ENCODE data around the gene TUSC1.
"Not testable (repeated sequence)": the region's sequence is repeated elsewhere in the genome, so short reads cannot be mapped to it uniquely, and the experiment has no call there.

Gene TUSC1

DNA sequence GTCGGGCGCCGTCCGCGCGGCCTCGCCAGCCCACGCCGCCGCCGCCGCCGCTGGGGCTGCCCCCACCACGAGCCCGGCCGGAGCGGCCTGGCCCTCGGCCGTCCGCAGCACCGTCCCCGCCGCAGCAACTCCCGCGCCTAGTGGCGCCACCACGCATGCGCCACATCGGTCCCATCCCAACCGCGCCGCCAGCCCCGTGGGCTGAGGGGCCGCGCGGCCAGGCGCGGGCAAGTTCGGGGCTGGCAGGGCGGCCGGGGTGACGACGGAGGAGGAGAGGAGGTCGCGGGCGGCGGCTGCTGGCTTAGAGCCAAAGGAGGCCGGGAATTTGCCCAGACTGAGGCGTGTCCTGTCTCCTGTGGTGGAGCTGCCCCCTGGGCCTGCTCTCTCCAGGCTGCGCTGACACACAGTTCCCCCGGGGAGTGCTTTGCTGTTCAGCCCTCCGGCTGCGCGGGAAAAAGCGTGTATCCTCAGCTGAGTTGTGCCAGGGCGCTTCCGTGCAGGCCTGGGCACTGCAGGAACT, at the start of gene TUSC1:
Gene TUSC1, minus strand, starts transcription at position 298 of the 520 bp plus-strand sequence. Its CDS starts 132 bp downstream, at position 166.
- DNase-seq, result no peak

DNA sequence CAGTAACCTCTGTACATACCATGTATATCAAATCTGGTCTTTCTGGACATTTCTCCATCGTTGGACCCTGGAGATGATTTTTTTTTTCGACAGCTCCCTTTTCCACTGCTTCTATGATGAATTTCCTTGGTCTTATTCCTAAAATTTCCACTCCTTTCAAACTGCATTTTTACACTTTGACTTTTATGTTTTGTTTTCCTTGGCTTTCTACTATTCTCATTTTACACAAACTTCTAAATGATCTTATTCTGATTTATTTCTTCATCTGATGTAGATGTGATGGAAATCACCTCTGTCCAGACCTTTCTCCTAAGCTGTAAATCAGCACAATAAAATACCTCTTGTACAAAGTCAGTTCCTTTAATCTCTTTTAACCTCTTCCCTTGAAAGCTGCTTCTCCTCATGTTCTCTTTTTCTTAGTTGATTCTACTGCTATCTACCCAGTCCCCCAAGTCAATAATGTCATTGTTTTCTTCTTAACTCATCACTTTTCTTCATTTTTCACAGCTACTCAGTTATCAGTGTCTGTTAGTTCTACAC, 48.7 kb upstream of the TUSC1 start:
- no peak for DNase-seq

DNA sequence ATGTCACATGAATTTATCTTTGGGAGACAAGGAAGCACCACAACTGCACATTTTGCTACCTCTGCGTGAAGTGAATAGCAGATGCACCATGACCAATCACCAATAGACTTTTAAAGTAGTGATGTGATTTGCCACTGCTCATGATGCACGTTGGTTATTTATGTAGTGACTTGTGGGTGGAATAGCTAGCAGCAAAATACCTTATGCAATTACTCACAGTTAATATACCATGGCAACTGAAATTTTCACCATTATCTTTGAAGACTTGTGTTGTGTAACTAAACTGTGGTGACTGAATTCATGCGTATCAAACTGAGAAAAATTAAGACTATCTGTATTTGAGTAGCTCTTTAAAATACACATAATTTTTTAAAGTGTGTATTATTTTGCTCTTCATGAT, 46.2 kb upstream of the TUSC1 start:
- DNase-seq, result no peak

DNA sequence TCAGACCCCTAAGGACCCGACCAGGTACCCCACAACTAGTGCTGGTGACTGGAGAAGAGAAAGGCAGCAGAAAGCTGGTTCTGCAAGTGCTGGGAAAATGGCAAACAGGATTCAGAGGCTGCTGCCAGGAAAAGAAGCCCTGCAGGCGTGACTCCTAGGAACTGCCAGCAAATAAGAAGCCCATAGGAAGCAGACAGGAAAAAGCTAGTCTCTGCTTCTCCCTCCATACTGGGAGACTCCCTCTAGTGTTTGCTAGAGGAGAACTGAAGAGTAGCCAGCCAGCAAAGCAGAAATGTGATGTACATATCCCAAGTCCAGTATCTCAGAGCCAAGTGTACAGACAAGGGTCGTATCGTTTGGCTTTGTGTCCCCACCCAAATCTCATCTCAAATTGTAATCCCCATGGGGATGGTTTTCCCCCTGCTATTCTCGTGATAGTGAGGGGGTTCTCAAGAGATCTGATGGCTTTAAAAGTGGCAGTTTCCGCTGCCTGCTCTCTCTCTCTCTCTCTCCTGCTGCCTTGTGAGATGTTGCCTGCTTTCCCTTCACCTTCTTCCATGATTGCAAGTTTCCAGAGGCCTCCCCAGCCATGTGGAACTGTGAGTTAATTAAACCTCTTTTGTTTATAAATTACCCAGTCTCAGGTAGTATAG, 38.1 kb upstream of the TUSC1 start:
- DNase-seq, result no peak

DNA sequence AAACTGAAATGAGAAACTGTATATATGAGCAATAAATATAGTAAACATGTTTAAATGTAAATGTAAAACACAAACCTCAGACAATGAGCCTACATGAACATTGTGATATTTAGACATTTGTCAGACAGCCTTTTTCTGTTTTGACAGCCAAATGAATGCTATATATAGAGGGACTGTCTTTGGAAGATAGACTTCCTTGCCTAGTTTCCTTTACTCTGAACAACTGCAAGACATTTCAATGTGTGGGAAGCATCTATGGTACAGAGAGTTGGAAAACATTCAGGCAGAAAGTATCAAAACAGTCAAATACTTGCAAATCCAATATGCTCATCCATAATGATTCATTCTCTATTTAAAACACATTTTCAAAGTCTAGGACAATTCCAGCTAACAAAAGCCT, 31.7 kb upstream of the TUSC1 start:
- no peak for DNase-seq

DNA sequence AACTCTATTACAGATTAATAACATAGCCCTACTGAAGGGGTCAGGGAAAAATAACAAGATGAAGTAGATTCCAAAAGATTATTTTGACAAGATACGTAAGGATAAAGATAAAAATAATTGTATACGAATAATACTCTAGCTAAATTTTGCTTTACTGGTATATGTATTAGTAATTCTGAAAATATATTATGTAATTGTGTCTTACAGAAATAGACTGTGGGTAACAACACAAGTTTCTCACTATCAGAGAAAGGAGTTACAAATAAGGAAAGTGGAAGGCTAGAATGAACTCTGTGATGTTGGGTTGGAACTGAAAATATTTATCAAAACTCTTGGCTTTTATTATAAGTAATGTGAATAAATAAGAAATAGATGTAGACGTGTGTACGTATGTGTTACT, 26.6 kb upstream of the TUSC1 start:
- no peak for DNase-seq

DNA sequence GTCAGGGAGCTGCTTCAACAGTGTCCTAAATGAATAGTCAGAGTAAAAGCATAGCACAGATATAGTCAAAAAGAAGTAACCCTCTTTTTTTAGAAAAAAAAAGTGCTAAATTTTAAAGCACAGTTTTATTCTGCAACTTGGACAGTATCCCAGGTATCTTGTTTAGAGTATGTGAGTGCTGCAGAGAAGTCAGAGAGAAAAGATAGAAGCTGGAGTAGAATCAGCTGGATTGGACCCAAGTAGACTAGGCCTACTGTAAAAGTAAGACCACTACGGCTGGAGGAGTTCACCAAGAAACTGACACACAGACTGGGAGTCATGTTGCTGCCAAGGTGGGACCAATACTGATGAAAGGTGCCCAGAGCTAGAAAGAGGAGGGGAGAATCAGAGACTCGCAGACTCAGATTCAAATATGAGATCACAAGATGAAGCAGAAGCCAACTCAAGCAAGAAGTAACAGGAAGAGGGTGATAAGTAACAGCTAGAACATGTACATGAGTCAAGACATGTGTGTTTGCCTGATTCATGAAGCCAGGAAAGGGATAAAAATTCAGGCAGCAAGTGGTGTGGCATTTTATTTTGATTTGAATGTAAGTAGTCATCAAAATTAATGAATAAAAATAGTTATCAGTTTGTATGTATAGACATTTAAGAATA, 25.6 kb upstream of the TUSC1 start:
- no peak for DNase-seq

DNA sequence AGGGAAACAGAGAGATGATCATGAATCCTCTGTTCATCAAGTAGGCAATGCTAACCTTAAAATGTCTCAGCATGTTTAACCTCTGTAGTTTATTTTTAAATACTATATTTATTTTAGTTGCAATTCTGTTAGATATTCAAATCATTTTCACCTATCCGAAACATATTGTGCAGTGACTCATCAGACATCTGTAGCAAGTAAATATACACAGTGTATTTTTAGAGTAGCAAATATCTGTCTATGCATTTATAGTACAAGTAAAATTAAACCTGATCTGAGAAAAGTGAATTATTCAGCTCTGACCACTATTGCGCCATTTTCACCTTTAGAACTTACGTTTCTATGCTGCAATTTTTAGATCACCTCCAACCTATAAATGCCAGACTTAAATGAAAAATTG, 24.3 kb upstream of the TUSC1 start:
- DNase-seq, result no peak

DNA sequence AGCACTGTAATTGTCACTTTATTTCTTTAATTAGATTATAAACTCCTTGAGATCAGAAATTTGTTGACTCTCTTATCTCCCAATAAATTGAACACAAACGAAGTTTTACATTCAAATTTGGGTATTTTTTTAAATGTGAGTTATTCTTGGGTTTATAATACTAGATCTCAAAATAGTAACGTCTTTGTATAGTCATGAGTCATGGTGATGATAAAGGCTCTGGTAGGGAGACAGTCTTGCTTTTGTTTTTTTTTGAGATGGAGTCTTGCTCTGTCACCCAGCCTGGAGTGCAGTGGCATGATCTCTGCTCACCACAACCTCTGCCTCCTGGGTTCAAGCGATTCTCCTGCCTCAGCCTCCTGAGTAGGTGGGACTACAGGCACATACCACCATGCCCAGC, 22.7 kb upstream of the TUSC1 start:
- DNase-seq, result not testable (repeated sequence)

DNA sequence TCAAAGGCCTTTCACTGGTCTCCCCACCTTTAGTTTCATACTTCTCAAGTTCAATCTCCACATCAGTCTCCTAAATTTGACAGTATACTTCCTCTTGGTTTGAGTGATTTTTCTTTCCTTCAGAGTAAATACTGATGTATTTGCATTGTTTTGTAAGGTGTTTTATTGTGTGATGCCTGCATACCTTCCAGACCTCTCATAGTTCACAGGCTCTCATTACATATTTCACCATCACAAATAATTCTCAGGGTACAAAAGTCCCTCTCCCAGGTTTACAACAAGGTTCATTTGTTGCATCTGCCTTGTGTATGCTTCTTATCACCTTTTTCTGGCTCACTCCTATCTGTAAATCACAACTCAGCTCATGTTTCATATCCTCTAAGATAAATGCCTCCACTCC, 22.2 kb upstream of the TUSC1 start:
- DNase-seq, result no peak

DNA sequence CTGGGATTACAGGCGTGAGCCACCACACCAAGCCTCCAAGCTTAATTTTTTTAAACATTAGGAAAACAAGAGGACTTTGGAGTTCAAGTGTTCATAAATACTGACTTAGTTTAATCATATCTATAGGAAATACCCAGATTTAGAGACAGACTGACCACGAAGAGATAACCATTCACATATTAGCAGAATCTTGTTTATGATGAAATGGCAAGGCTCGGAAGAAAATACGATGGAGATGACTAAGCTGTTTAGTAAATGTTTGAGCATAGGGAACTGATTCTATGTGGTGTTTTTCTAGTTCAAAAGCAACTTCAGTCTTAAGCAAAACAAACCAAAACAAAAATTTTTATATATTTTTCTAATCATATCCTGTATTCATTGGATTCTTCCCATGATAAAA, 13.5 kb upstream of the TUSC1 start:
- no peak for DNase-seq

DNA sequence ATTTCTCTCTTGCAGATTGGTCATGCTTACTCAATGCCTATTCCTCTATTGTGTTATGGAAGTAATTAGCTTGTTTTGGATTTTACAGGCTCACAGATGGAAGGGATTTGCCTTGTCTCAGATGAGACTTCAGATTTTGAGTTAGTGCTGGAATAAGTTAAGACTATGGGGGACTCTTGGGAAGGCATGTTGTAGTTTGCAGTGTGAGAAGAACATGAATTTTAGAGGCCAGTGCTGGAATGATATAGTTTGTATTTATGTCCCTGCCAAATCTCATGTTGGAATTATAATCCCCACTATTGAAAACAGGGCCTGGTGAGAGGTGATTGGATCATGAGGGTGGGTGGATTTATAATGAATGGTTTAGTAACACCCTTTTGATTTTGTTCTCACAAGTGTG, 6.1 kb upstream of the TUSC1 start:
- DNase-seq, result no peak

DNA sequence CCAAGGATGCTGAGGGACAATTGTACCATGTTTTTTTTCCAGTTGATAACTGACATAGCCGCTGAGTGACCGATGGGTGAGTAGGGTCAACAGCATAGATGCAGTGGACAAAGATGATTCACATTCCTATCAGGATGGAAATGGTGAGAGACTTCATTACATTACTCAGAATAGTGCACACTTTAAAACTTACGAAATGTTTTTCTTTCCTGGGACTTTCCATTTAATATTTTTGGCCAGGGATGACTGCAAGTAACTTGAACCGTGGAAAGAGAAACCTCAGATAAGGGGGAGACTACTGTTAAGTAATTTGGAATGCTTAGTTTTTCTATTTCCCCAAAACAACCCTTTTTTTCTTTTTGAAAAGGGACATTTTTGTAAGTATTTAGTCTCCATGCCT, 3.0 kb upstream of the TUSC1 start:
- no peak for DNase-seq

DNA sequence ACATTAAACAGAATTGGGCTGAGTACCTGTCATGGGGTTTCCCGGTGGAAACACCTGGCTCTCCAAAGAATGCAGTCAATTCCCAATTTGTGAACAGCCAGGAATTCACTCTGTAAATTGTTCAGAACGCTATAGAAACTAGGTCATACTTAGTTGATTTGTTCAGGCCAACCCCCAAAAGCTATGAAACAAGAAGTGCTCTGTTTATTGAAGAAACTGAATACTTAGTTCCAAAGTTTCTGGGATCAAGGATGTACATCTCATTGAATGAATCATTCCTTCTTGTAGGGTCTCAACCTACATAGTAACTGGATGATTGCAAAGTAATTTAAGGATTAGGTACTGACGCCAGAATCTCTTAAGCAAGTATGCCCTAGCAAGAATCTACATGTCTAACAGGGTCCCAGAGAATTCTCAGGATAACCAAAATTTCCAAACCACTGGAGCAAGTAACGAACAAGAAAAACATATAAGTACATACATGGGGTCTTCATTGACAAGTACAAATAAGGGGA, 659 bp upstream of the TUSC1 start:
- DNase-seq, result no peak

DNA sequence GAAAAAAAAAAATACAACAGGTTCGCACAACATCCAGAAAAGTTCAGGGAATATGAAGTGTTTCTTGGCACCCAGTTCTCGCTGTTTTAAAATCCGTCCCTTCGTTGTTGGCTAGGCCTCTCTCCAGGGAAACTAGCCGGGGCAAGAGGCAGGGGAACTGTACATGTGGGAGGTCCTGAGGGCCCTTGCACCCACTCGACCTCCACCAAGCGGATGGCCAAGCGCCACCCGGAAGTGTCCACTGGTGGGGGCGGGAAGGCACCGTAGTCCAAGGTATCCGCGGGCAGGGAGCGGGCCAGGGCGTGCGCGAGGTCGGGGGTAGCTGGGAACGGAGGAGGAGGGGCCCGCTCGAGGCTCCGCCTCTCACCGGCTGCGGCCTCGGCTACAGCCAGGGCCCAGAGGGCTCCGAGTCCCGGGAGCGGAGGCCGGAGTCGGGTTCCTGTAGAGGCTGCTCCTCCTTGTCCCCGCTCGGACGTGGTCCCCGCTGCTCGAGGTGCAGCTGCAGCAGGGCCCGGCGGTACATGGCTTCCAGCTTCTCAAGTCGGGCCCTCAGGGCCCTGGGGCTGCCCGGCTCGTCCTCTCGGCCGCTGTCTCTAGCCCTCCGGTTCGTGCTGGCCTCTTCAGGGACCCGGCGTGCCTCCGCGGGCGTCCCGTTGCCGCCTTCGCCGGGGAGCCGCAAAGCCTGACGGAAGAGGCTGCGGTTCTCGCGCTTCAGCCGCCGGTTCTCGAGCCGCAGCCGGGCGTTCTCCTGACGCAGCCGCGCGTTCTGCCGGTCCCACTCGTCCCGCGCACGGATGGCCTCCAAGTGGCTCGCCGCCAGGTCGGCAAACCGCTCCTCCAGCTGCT, 720 bp downstream of the TUSC1 start:
- DNase-seq, result no peak

DNA sequence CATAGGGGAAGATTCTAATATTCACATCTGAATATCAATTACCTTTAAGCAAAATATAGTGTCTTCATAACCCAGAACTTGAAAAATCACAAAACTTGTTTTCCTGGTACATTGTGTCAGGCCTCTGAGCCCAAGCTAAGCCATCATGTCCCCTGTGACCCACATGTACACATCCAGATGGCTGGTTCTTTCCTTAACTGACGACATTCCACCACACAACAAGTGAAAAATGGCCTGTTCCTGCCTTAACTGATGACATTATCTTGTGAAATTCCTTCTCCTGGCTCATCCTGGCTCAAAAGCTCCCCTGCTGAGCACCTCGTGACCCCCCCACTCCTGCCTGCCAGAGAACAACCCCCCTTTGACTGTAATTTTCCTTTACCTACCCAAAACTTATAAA, 2.4 kb downstream of the TUSC1 start:
- not testable (repeated sequence) for DNase-seq

DNA sequence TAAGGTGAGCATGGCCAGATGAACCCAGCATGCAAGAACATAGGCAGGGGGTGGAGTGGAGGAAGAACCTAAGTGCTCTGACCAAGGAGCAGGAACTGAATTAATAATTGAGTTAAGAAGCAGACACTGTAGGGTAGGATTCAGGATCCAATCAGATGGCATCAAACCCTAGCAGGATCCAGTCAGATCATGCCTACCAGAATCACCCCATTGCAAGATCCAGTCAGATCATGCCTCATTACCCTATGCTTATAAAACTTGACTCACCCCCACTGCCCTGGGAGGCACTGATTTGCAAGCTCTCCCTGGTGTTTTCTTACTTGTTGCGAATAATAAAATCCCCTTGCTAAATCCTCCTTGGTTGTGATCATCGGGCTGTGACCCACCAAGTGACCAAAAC, 19.7 kb downstream of the TUSC1 start:
- DNase-seq, result no peak

DNA sequence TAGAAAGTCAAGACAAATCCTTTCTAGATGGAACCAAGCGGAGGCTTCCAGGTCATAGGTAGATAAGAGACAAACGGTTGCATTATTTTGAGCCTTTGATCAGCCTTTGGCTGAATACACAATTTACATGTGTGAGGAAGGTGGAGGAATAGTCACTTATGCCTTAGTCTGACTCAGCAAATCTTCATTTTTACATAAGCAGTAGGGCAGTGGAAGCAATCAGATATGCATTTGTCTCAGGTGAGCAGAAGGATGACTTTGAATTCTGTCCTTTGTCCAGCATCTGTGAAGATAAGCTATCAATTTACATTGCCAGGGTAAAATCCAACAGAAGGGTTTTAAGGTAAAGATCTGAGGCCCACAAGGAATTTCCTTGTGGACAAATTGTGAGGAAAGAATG, 23.8 kb downstream of the TUSC1 start:
- no peak for DNase-seq

DNA sequence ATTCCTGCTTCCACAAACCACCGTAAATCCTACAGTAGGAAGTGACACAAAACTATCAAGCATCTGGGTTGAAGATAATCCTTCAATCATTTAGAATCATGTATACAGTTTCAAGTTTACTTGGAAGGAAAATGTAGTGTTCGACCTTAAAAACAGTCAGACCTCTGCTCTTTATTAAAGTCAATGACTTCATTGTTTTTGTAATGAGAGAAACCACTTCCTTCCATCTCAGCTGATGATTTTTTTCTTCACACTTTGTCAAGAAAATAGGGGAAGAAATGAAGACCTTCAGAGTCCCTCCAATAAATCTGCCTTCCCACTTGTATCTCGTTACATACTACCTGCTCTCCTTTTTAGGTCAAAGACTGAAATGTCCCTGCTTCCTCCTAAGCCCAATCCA, 30.1 kb downstream of the TUSC1 start:
- no peak for DNase-seq

DNA sequence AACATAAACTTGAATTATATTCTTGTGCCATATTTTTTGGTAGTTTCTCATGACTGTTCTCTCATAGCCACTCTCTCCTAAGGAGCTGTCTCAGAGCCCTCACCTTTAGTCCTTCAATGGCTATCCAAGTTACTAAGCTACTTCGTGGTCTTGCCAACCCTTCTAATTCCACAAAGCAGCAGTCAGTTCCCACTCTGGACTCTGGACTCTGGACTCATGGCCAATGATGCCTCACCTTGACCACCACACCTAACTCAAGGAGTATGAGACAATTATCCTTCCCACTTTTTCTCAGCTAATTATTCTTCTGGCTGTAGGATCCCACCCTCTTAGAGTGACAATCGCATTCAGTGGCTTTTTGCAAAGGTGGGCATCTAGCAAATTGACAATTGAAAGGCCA, 42.2 kb downstream of the TUSC1 start:
- no peak for DNase-seq

DNA sequence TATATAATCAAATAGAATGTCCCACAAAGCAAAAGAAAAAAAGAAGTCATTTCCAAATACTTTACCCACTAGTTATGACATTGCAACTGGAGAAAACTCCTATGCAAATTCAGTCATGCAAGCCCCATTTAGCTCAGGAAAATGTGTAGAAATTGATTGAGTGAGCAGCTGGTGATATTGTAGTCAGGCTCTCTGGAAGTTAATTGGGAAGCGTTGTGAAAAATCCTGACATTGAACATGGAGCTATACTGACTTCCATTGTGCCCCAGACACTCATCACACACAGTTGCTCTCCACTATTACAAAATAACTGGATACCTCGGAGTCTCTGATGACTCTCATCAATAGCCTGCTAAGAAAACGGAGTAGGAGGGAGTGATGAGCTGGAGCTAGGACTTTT, 49.0 kb downstream of the TUSC1 start:
- no peak for DNase-seq

Measured in NCI-H1436 (cell line).